Liver (tissue), 9 donors: Measurements from ENCODE around the gene ATP1A3. TPM values are rescaled to one million over a fixed set of nuclear protein-coding genes. Genes with fewer than 3 reads are reported as not detected.

ENCODE experiments used
- DNase-seq: peaks from one replicate; pipeline ENCODE4 v3.0.0-alpha.2; 2017; ENCODE audit warnings: low spot score
- H3K27ac ChIP-seq, 2 donors: one replicate each; pipeline ENCODE4 v1.7.0; 2013; ENCODE audit warnings: inconsistent platforms in 2 of 2, low read length in 2 of 2, control low read depth in 1 of 2, low read depth in 1 of 2, mild to moderate bottlenecking in 1 of 2
- H3K27me3 ChIP-seq, 4 donors: one replicate each; pipeline versions ENCODE4 v1.6.1 to v1.7.0; 2013; ENCODE audit warnings: low read length in 3 of 4, inconsistent platforms in 1 of 4, mild to moderate bottlenecking in 1 of 4, moderate library complexity in 1 of 4; ENCODE audit not compliant: control insufficient read depth in 4 of 4, insufficient read depth in 4 of 4
- H3K36me3 ChIP-seq, 4 donors: one replicate each; pipeline versions ENCODE4 v1.6.1 to v1.7.0; 2013; ENCODE audit warnings: low read length in 3 of 4, mild to moderate bottlenecking in 3 of 4, low read depth in 1 of 4, moderate library complexity in 1 of 4; ENCODE audit not compliant: control insufficient read depth in 4 of 4, insufficient read depth in 3 of 4
- H3K4me1 ChIP-seq, 4 donors: one replicate each; pipeline versions ENCODE4 v1.6.1 to v1.7.0; 2013; ENCODE audit warnings: low read length in 3 of 4, mild to moderate bottlenecking in 3 of 4, moderate library complexity in 1 of 4; ENCODE audit not compliant: control insufficient read depth in 4 of 4, insufficient read depth in 4 of 4
- H3K4me3 ChIP-seq, 3 donors: one replicate each; pipeline versions ENCODE4 v1.6.1 to v1.7.0; 2013; ENCODE audit warnings: low read length in 3 of 3, control low read depth in 1 of 3, low read depth in 1 of 3, mild to moderate bottlenecking in 1 of 3
- H3K9ac ChIP-seq, 2 donors: one replicate each; pipeline ENCODE4 v1.7.0; 2013; ENCODE audit warnings: low read length in 2 of 2, mild to moderate bottlenecking in 2 of 2, moderate library complexity in 2 of 2, control low read depth in 1 of 2, low read depth in 1 of 2
- H3K9me3 ChIP-seq, 4 donors: one replicate each; pipeline versions ENCODE4 v1.6.1 to v1.7.0; 2013; ENCODE audit warnings: low read length in 3 of 4; ENCODE audit not compliant: control insufficient read depth in 4 of 4
- EGR1 ChIP-seq, 2 donors: IDR thresholded peaks; 2 replicates each; pipeline ENCODE4 v1.6.1; 2016 to 2018; ENCODE audit warnings: antibody characterized with exemption in 2 of 2, low read depth in 2 of 2
- FOXA1 ChIP-seq: IDR thresholded peaks from 2 replicates; pipeline ENCODE4 v1.6.1; 2016; ENCODE audit warnings: antibody characterized with exemption
- FOXA2 ChIP-seq: IDR thresholded peaks from 2 replicates; pipeline ENCODE4 v1.6.1; 2016; ENCODE audit warnings: antibody characterized with exemption
- GABPA ChIP-seq, 2 donors: IDR thresholded peaks in 1 of 2; conservative IDR thresholded peaks in 1 of 2; 2 replicates each; pipeline ENCODE4 v1.6.1; 2016; ENCODE audit warnings: antibody characterized with exemption in 2 of 2, mild to moderate bottlenecking in 1 of 2, moderate library complexity in 1 of 2
- HNF4A ChIP-seq, 2 donors: conservative IDR thresholded peaks; 2 replicates each; pipeline ENCODE4 v1.6.1; 2016; ENCODE audit warnings: antibody characterized with exemption in 2 of 2, mild to moderate bottlenecking in 2 of 2
- HNF4G ChIP-seq: IDR thresholded peaks from 2 replicates; pipeline ENCODE4 v1.6.1; 2016; ENCODE audit warnings: antibody characterized with exemption
- JUND ChIP-seq, 2 donors: IDR thresholded peaks; 2 replicates each; pipeline ENCODE4 v1.6.1; 2016; ENCODE audit warnings: antibody characterized with exemption in 2 of 2
- NR2F2 ChIP-seq: IDR thresholded peaks from 2 replicates; pipeline ENCODE4 v1.6.1; 2016; ENCODE audit warnings: antibody characterized with exemption
- RAD21 ChIP-seq, 2 donors: IDR thresholded peaks; 2 replicates each; pipeline ENCODE4 v1.6.1; 2016; ENCODE audit warnings: antibody characterized with exemption in 2 of 2, mild to moderate bottlenecking in 2 of 2
- RXRA ChIP-seq, 2 donors: IDR thresholded peaks; 2 replicates each; pipeline ENCODE4 v1.6.1; 2017 to 2018; ENCODE audit warnings: antibody characterized with exemption in 2 of 2, mild to moderate bottlenecking in 1 of 2
- SP1 ChIP-seq: IDR thresholded peaks from 2 replicates; pipeline ENCODE4 v1.6.1; 2018; ENCODE audit warnings: antibody characterized with exemption, mild to moderate bottlenecking
- TAF1 ChIP-seq: conservative IDR thresholded peaks from 2 replicates; pipeline ENCODE4 v1.6.1; 2016; ENCODE audit warnings: antibody characterized with exemption, mild to moderate bottlenecking
- YY1 ChIP-seq: IDR thresholded peaks from 2 replicates; pipeline ENCODE4 v1.6.1; 2016; ENCODE audit warnings: antibody characterized with exemption, mild to moderate bottlenecking
- WGBS: extraction: QIAGEN DNeasy Blood & Tissue Kit; methylation state at CpG from one replicate; pipeline ENCODE4 v1.1.7; 2013; 5-methylcytosine and 5-hydroxymethylcytosine counted together
- polyA plus RNA-seq, 2 donors: library from polyadenylated mRNA; stranded (reverse) in 1 of 2; unstranded in 1 of 2; fragments of 200-250 nt in 1 of 2; fragments of >200 nt in 1 of 2; fragmentation: Nextera tagmentation in 1 of 2; extraction: Ambion mirVana in 1 of 2; gene quantifications; one replicate each; pipeline versions ENCODE4 v1.2.1 to v1.2.3, GENCODE V29; 2013 to 2015
- total RNA-seq, 2 donors: library from RNA; depleted of rRNA; stranded (reverse); fragments of >200 nt; gene quantifications; one replicate each; pipeline ENCODE4 v1.2.3, GENCODE V29; 2014
- TF ChIP-seq, protein P1 (sequence below): IDR thresholded peaks from 2 replicates; pipeline ENCODE4 v1.6.1; 2016; ENCODE audit warnings: antibody characterized with exemption, mild to moderate bottlenecking
- TF ChIP-seq, protein P2 (sequence below): IDR thresholded peaks from 2 replicates; pipeline ENCODE4 v1.6.1; 2016; ENCODE audit warnings: antibody characterized with exemption
- TF ChIP-seq, protein P3 (sequence below): IDR thresholded peaks from 2 replicates; pipeline ENCODE4 v1.6.1; 2016; ENCODE audit warnings: antibody characterized with exemption
- TF ChIP-seq, protein P4 (sequence below): IDR thresholded peaks from 2 replicates; pipeline ENCODE4 v1.6.1; 2016; ENCODE audit warnings: antibody characterized with exemption
- TF ChIP-seq, protein P5 (sequence below): fragments of 150-350 bp; IDR thresholded peaks from 2 replicates; pipeline ENCODE4 v1.5.1; 2017; ENCODE audit warnings: improper control_type of control experiment, low read depth, low read length; ENCODE audit not compliant: missing input control
- donor health status: healthy.
- donor health status: healthy.
- donor health status: healthy.
- donor health status: healthy.
- donor health status: healthy.

ATP1A3 gene
- total and polyA plus RNA-seq, 4 donors, result 0.05 to 0.09 (median 0.08) TPM; not detected in 1

DNA sequence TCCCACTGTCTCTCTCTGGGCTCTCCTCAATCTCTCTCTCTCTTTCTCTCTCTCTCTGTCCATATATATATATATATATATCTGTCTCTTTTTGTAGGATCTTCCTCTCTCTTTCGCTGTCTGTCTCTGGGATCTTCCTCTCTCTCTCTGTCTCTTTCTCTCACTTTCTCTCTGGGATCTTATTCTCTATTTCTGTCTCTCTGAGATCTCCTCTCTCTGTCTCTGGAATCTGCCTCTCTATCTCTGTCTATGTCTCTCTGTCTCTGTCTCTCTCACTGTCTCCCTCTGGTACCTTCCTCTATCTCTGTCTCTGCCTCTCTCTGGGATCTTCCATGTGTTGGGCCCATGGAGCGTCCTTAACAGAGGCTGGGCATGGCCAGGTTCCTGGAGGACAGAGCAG lies 3.4 kb downstream of the ATP1A3 start:
- Histone ChIP-seq H3K36me3 (no peaks in the 10 kb centered on the region), H3K27ac (no peak overlapping the region), H3K27me3 (peaks cover 0 to 5% (median 3%) of the 10 kb centered on the region in 4 donors), H3K9me3 (no peaks in the 10 kb centered on the region), H3K9ac (no peak overlapping the region), H3K4me3 (no peak overlapping the region), H3K4me1 (peaks cover 0 to 6% (median 0%) of the 10 kb centered on the region in 4 donors)
- DNase-seq, result no peak
- TF ChIP-seq SP1 (no peak), FOXA1 (no peak), YY1 (no peak), NR2F2 (no peak), TAF1 (no peak), HNF4A (conservative IDR thresholded peaks at IDR 0.05) (no peak), JUND (IDR thresholded peaks at IDR 0.05) (no peak)
- TF ChIP-seq, protein P1, sequence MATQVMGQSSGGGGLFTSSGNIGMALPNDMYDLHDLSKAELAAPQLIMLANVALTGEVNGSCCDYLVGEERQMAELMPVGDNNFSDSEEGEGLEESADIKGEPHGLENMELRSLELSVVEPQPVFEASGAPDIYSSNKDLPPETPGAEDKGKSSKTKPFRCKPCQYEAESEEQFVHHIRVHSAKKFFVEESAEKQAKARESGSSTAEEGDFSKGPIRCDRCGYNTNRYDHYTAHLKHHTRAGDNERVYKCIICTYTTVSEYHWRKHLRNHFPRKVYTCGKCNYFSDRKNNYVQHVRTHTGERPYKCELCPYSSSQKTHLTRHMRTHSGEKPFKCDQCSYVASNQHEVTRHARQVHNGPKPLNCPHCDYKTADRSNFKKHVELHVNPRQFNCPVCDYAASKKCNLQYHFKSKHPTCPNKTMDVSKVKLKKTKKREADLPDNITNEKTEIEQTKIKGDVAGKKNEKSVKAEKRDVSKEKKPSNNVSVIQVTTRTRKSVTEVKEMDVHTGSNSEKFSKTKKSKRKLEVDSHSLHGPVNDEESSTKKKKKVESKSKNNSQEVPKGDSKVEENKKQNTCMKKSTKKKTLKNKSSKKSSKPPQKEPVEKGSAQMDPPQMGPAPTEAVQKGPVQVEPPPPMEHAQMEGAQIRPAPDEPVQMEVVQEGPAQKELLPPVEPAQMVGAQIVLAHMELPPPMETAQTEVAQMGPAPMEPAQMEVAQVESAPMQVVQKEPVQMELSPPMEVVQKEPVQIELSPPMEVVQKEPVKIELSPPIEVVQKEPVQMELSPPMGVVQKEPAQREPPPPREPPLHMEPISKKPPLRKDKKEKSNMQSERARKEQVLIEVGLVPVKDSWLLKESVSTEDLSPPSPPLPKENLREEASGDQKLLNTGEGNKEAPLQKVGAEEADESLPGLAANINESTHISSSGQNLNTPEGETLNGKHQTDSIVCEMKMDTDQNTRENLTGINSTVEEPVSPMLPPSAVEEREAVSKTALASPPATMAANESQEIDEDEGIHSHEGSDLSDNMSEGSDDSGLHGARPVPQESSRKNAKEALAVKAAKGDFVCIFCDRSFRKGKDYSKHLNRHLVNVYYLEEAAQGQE, result no peak
- TF ChIP-seq, protein P2, sequence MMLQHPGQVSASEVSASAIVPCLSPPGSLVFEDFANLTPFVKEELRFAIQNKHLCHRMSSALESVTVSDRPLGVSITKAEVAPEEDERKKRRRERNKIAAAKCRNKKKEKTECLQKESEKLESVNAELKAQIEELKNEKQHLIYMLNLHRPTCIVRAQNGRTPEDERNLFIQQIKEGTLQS, result no peak
- TF ChIP-seq, protein P3, sequence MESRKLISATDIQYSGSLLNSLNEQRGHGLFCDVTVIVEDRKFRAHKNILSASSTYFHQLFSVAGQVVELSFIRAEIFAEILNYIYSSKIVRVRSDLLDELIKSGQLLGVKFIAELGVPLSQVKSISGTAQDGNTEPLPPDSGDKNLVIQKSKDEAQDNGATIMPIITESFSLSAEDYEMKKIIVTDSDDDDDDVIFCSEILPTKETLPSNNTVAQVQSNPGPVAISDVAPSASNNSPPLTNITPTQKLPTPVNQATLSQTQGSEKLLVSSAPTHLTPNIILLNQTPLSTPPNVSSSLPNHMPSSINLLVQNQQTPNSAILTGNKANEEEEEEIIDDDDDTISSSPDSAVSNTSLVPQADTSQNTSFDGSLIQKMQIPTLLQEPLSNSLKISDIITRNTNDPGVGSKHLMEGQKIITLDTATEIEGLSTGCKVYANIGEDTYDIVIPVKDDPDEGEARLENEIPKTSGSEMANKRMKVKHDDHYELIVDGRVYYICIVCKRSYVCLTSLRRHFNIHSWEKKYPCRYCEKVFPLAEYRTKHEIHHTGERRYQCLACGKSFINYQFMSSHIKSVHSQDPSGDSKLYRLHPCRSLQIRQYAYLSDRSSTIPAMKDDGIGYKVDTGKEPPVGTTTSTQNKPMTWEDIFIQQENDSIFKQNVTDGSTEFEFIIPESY, result no peak
- TF ChIP-seq, protein P4, sequence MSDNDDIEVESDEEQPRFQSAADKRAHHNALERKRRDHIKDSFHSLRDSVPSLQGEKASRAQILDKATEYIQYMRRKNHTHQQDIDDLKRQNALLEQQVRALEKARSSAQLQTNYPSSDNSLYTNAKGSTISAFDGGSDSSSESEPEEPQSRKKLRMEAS, result no peak
- WGBS, result 73% methylated on average over 2 of the region's 2 CpGs

DNA sequence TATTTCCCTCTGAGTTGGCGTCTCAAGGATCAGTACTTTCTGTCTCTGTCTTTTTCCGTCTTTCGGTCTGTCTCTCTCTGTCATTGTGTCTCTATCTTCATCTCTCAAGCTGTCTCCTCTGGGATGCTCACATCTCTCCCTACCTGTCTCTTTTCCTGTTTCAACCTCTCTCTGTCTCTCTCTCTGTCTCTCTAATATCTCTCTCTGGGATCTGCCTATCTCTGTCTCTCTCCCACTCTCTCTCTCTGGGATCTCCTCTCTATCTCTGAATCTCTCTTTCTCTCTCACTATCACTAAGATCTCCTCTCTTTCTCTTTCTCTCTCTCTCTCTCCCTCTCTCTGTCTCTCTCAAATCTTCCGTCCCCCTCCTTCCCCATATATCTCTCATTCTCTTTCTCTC lies 4.0 kb downstream of the ATP1A3 start:
- H3K9ac ChIP-seq, result no peak overlapping the region
- H3K4me1 ChIP-seq, result peaks cover 0 to 6% (median 0%) of the 10 kb centered on the region in 4 donors
- TF ChIP-seq, protein P1, result no peak
- TF ChIP-seq, protein P3, result no peak
- TF ChIP-seq JUND (IDR thresholded peaks at IDR 0.05), result no peak
- no peak for TF ChIP-seq EGR1 (IDR thresholded peaks at IDR 0.05; ENCODE audit: low read depth in 2 of 2)
- TF ChIP-seq FOXA1, result no peak
- TF ChIP-seq, protein P4, result no peak
- TF ChIP-seq TAF1, result no peak
- TF ChIP-seq HNF4G, result no peak
- no peak for TF ChIP-seq HNF4A (conservative IDR thresholded peaks at IDR 0.05)
- TF ChIP-seq RAD21 (IDR thresholded peaks at IDR 0.05), result no peak
- TF ChIP-seq RXRA (IDR thresholded peaks at IDR 0.05), result no peak
- TF ChIP-seq NR2F2, result no peak
- no peak for TF ChIP-seq FOXA2
- no peak for TF ChIP-seq GABPA (IDR thresholded peaks at IDR 0.05 in 1 of 2, conservative IDR thresholded peaks at IDR 0.05 in 1 of 2)
- TF ChIP-seq, protein P5, sequence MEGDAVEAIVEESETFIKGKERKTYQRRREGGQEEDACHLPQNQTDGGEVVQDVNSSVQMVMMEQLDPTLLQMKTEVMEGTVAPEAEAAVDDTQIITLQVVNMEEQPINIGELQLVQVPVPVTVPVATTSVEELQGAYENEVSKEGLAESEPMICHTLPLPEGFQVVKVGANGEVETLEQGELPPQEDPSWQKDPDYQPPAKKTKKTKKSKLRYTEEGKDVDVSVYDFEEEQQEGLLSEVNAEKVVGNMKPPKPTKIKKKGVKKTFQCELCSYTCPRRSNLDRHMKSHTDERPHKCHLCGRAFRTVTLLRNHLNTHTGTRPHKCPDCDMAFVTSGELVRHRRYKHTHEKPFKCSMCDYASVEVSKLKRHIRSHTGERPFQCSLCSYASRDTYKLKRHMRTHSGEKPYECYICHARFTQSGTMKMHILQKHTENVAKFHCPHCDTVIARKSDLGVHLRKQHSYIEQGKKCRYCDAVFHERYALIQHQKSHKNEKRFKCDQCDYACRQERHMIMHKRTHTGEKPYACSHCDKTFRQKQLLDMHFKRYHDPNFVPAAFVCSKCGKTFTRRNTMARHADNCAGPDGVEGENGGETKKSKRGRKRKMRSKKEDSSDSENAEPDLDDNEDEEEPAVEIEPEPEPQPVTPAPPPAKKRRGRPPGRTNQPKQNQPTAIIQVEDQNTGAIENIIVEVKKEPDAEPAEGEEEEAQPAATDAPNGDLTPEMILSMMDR, result no peak
- H3K9me3 ChIP-seq, result no peaks in the 10 kb centered on the region
- 81% methylated on average over 4 of the region's 4 CpGs for WGBS
- H3K4me3 ChIP-seq, result no peak overlapping the region
- H3K27ac ChIP-seq, result no peak overlapping the region
- H3K27me3 ChIP-seq, result peaks cover 0 to 5% (median 1%) of the 10 kb centered on the region in 4 donors
- DNase-seq, result no peak
- no peaks in the 10 kb centered on the region for H3K36me3 ChIP-seq
